Measurements from ENCODE around the gene OAT.

OAT gene

DNA sequence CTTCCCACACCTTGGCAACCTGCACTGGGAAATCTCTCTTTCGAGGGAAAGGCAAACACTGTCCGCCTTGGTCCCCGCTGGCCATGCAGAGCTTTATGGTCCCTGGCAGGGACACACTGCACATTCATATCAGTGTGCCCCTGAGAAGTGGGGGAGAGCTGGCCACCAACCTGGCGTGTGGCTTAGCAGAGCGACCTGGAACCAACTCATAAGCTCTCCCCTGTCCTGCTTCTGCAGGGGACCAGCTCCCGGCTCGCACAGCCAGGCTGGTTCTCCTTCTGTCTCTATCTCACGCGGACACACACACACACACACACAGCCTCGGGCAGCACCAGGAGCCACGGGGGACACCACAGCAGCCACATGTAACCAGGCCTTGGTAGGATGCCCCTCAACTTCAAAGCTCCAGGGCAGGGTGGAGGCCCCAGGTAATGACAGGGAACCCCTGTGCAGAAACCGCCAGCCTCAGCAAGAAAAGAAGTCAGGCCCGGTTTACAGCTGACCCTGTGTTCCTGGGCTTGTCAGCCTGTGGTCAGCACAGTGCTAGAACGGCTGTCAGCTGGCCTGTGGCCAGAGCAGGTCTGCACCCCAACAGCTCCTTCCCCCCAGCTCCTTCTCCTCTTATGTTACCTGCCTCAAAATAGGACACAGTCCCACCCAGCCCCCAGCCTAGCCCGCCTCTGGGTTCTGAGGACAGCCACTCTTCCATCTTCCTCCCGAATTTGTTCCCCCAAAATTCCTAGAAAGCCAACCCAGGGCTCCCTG is 69.3 kb downstream of the OAT start:
- in situ Hi-C loops (cut with MboI; ENCODE audit: low pct_unique_long_range_greater_than_20kb, low sequenced_read_pairs, unreplicated experiment) = no loop called here
- TF ChIP-seq CTCF (IDR thresholded peaks at IDR 0.05; ENCODE audit: extremely low read depth, insufficient read depth, missing control alignments) = no peak
- DNase-seq (ENCODE audit: low spot score) = no peak

DNA sequence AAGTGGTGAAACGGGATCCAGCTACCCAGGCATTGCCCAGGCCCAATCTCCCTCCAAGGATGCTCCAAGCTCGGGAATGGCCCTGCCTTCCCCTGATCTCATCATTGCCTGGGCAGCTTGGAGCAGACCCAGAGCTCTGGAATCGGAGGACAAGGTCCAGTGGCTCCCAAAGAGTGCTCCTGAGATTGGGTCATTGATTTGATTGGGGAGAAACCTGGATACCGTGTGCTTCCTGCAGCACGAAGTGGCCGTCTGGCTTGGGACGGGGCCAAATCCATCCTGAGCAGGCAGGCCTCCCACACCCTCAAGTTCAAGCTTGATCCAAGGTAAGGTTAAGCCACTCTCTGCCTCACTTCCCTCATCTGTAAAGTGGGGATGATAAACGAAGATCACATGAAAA is 69.9 kb downstream of the OAT start:
- TF ChIP-seq CTCF (IDR thresholded peaks at IDR 0.05; ENCODE audit: extremely low read depth, insufficient read depth, missing control alignments) = no peak
- in situ Hi-C loops (cut with MboI; ENCODE audit: low pct_unique_long_range_greater_than_20kb, low sequenced_read_pairs, unreplicated experiment) = no loop called here
- no peak for DNase-seq (ENCODE audit: low spot score)

GRCh38 chr10:124347956-124348355 is 70.8 kb downstream of the OAT start:
- no peak for TF ChIP-seq CTCF (IDR thresholded peaks at IDR 0.05; ENCODE audit: extremely low read depth, insufficient read depth, missing control alignments)
- no peak for DNase-seq (ENCODE audit: low spot score)
- in situ Hi-C loops (cut with MboI; ENCODE audit: low pct_unique_long_range_greater_than_20kb, low sequenced_read_pairs, unreplicated experiment) = no loop called here
